Fibroblast of skin of scalp (primary cell): ENCODE measurements around the gene REL.
"Not testable (repeated sequence)": the region's sequence is repeated elsewhere in the genome, so short reads cannot be mapped to it uniquely, and the experiment has no call there.

ENCODE experiments used
- DNase-seq: peaks from one replicate; pipeline ENCODE4 v3.0.0-alpha.2; 2013

Gene REL

DNA sequence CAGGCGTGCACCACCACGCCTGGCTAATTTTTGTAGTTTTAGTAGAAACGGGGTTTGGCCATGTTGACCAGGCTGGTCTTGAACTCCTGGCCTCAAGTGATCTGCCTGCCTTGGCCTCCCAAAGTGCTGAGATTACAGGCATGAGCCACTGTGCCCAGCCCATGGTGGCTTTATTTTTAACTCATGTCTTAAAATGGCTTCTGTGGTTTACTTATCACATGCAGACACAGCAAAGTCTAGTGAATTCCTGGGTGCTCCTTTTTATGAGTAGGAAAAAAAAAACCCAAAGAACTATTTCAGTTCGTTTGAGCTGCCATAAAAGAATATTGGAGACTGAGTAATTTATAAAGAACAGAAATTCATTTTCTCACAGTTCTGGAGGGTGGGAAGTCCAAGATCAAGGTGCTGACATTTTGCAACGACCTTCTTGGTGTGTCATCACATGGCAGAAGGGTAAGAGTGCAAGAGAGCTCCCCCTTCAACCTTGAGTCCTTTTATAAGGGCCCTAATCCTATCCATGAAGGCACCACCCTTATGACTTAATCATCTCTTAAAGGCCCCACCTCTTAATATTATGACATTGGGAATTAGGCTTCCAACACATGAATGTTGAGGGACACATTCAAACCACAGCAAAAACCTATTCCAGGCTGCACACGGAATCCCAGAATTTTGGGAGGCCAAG is 12.6 kb upstream of the REL start:
- no peak for DNase-seq

DNA sequence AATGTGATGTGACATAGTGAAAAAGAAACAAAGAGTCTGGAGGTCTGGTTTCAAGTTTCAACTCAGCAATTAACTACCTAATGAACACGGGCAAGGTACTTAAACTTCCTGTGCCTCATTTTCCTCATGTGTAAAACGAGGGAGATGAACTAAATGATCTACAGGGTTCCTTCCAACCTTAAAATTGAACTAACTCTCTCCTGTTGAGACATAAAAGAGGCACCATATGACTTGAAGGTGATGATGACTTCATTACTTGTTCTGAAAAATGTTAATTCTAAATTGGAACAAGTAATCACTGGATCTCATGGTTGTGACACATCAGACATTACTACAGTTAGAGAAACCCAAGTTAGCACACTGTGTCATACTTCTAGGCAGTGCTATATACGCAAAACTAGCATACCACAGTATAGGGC is 8.9 kb upstream of the REL start:
- DNase-seq, result no peak

DNA sequence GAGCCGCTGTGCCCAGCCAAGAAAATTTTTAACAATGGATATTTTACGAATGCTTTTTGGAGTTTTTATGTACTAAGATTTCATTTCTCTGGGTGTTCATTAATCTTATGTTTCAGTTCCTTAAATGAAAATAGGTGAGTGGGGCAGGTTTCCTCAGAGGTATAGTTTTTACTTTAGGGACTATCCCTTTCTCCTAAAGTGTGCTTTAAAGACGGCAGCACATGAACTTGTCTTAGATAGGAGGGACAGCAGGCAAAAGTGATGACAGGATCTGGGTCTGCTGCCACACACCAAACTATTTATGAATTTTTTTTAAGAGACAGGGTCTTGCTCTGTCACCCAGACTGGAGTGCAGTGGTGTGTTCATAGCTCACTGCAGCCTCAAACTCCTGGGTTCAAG is 8.0 kb upstream of the REL start:
- no peak for DNase-seq

DNA sequence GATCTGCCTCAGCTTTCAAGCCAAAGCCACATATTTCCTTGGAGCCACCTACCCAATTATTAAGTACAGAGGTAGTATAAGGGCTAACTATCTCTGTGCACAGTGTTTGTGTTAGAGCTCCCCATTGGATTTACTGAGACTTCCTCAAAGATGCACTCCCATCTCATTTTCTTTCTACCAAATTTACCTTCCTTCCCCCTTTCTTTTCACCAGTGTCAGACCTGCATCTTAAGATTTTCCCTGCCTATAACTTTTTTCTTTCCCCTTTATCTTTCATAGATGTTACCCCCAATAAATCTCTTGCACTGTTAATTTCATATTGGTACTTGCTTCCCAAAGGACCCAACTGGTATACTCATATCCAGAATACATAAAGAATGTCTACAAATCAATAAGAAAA is 5.9 kb upstream of the REL start:
- no peak for DNase-seq

DNA sequence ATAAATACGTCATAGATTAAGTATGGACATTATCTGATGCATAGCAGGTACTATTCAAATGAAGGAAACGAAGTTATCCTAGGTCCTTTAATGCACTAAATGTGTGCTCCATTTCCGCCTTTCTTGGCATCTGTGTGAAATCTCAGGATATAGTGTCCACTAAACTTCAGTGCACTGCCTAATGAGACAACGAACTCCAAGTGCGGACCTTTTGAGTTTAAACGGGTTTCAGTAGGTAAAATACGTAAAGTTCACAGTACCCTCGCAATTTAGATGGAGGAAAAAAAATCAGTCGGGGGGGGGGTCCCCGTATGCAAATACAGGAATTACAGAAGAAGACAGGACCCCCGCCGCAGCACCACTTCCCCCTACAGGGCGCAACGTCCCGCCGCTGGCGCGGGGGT is 729 bp upstream of the REL start:
- no peak for DNase-seq

DNA sequence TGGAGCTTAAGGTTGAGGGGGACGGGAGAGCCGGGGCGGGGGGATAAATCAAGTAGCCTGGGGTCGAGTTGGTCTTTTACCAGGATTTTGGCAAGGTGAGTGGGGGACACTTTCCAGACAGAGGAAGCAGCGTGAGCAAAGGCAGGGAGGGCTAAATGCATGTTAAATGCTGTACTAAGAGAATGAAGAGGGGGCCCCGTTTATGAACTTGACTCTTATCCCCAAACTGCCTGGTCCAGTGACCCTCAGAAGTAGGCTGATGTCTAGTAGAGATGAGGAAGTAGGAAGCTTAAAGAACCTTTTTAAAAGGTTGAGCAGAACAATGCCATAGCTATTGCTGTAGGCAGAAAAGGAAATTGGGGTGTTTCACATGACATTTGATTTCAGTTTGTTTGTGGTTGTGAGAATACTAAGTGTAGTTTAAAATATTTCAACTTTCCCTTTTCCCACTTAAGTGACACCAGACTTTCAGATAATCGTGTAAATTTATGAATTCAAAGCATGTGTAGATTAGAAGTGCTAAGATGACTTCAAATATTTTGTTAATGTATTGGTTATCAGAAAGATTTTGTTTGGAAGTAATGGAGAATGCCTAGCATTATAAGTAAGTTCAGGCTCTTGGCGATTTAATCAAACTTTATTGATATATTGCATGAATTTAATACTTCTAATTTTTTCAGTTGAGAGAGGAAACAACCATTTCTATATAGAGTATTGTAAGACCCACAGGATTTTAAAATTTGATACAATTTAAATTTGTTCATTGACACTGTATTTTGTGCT is 1.8 kb downstream of the REL start:
- DNase-seq, result no peak

DNA sequence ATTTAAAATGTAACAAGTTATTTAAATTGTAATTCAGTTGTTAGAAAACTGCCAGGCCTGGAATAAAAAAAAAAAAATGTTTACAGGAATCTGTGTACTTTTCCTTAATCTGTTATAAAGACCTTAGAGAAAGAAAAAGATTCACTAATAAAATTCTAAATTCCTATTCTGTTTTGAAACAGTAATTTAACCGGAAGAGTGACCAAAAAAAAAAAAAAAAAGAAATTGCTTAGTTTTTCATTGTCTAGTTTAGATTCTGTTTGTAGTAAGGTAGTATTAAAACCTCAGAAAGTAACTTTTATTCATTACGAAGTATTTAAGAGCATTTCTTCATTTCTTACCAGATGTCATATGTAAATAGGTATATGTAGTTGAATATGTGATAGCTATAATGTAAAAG is 2.5 kb downstream of the REL start:
- DNase-seq, result no peak

DNA sequence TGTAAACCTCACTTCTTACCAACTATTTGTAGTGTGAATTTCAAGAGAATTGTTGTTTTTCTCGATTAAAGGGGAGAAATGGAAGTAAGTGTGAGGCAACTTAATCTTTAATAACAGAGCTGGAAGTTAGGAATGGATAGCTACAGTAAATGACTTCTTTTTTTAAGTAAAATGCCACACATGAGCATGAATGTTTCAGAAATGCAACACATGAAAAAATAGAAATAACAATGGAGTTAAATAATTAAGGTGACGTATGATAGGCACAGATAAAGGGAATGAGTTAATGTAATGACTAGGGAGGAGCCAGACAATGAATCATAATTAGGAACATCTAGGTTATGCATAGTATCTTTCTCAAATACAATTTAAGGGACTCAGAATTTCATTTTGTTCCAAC is 3.4 kb downstream of the REL start:
- DNase-seq, result no peak

DNA sequence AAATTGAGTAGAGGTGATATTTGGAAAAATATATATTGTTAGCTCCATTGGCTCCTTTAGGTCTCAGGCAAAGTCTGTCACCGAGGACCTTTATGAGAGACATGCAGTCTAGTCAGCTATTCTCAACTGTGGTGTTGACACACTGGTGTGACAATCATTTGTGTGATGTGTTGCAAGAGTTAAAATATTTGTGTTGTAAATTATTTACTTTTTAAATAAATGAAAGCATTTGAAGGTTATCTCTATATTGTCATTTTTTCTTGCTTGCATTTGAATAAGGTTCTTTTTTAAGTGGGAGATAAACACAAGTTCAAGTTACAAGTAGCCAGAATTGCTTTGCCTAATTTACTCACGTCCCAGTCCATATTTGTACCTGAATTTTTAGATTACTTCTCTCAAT is 4.3 kb downstream of the REL start:
- DNase-seq, result no peak

DNA sequence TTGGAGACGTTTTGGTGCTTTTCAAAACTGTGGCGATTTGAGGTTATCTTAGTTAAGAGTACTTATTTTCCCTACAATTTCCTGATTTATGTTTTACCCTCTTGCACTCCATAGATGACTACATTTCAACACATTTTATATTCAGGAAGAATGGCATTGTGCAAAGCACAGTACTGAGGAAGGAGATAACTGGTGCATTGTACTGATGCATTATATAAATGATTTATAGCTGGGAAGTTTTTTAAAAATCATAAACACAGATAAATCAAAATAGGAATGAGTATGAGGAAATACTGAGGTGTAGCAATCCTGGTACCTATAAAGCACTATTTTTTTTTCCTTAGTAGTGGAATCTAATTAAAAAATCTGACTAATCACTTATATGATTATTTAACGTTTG is 5.6 kb downstream of the REL start:
- DNase-seq, result no peak

DNA sequence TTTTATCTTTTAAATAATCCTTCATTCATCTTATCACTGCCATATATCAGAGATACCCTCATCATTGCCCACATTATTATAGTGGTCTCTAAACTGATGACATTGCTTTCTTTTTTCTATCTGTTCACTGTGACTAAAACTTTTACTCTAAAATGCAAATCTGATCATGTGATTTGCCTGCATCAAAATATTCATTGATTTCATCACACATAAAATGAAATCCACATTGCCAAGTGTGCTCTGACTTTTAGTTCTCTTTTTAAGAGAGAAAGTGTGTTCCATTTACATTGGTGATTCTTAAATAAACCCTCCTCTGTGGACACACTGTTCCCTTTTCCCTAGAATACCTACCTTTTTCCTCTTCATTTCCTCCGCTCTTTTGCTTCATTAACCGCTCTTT is 7.5 kb downstream of the REL start:
- no peak for DNase-seq

DNA sequence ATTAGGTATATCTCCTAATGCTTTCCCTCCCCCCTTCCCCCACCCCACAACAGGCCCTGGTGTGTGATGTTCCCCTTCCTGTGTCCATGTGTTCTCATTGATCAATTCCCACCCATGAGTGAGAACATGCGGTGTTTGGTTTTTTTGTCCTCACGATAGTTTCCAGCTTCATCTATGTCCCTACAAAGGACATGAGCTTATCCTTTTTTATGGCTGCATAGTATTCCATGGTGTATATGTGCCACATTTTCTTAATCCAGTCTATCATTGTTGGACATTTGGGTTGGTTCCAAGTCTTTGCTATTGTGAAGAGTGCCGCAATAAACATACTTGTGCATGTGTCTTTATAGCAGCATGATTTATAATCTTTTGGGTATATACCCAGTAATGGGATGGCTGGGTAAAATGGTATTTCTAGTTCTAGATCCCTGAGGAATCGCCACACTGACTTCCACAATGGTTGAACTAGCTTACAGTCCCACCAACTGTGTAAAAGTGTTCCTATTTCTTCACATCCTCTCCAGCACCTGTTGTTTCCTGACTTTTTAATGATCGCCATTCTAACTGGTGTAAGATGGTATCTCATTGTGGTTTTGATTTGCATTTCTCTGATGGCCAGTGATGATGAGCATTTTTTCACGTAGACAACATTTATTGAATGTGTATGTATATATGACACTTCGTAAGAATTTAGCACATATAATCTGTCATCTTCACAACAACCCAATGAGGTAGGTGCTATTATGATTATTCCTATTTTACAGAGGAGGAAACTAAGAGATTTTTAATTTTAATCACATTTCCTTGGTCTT is 8.4 kb downstream of the REL start:
- DNase-seq, result not testable (repeated sequence)

DNA sequence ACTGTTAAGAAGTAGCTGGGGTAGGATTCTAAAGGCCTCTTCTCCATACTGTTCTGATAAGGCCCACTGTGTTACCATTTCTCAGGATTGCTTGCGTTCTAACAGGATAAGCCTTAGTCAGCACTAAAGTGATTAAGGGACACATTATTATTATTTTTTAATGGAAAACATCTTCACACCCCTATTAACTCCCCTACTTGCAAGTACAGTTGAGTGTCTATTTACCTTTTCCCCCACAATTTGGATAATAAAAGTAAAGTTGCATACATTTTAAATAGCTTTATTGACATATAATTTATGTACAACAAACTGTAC is 9.0 kb downstream of the REL start:
- no peak for DNase-seq

DNA sequence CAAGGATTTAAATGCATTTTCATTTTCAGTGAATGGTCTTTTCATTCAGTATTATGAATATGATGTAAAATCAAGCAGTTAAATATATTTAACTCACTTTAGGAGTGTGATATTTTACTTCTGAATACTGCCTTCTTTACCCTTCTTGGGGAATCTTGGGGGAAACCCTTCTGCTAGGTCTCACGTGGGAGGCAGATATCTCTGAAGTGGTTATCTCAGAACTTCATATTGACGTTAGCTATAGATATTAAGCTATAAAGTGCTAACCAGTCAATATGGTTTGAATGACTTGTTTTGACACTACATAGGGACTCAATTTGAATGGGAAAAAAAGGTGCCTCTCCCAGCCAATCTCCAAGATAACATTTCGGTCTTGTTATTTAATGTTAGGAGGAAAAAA is 9.8 kb downstream of the REL start:
- DNase-seq, result no peak

DNA sequence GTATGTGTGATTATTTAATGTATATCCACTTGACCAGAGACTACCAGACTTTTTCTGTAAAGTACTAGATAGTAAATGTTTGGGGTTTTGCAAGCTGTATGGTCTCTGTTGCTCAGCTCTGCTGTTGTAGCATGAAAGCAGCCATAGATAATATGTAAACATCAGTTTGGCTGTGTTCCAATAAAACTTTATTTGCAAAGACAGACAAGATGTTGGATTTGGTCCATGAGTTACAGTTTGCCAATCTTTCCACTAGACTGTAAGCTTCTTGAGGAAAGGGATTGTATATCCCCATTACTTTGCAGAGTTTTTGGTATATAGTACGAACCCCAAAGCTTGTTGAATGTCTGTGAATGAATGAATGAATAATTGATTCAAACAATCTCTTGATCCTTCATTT is 17.2 kb downstream of the REL start:
- DNase-seq, result no peak

DNA sequence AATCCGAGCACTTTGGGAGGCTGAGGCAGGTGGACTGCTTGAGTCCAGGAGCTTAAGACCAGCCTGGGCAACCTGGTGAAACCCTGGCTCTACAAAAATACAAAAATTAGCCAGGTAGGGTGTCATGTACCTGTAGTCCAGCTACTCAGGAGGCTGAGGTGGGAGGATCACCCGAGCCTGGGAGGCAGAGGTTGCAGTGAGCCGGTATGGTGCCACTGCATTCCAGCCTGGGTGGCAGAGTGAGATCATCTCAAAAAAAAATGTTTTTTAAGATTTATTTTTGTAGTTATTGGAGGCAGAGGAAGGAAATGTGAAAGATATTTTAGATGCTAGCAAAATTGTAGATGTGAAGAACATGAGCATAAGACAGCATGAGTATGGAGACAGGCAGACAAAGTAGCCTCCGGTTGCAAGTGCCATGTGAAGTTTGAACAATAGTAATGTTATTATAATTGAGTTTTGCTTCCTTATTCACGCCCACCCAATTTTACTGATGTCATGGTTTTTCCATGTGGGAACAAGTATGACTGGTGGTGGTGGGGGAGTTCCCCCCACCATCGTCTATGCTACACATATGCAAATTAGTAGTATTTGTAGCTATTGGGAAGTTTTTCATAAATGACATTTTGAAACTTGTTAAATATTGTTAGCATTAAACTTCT is 18.0 kb downstream of the REL start:
- no peak for DNase-seq

DNA sequence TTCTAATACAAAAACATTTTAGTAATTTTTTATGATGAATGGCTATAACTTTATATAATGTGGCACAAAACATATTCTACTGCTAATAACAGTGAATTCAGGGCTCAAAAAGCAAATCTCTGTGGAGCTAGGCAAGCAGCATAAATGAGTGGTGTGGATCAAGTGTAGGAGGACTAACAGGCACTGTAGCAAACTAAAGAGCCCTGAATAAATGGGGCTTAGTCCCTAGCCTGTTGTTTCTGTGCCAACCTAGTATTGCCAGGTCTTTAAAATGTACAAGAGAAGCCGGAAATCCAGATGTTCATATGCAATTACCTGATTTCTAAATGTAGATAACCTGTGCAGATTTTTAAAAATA is 18.5 kb downstream of the REL start:
- DNase-seq, result no peak

DNA sequence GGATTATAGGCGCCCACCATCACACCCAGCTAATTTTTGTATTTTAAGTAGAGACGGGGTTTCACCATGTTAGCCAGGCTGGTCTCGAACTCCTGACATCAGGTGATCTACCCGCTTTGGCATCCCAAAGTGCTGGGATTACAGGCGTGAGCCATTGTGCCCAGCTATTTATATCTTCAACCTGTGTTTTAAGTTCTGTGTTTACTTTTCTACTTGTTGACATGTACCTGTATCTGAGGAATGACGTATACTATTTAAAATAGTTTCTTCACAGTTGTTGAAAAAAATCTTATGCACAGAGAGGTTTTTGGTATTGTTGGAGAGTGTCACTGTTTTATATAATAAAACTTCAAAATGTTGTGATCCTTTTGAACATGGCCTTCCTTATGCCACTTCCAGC is 19.9 kb downstream of the REL start:
- not testable (repeated sequence) for DNase-seq

DNA sequence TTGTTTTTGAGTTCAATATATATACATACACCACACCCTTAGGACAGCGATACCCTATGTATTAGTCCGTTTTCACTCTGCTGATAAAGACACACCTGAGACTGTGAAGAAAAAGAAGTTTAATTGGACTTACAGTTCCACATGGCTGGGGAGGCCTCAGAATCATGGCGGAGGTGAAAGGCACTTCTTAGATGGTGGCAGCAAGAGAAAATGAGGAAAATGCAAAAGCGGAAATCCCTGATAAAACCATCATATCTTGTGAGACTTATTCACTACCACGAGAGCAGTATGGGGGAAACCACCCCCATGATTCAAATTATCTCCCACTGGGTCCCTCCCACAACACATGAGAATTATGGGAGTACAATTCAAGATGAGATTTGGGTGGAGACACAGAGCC is 24.5 kb downstream of the REL start:
- not testable (repeated sequence) for DNase-seq

DNA sequence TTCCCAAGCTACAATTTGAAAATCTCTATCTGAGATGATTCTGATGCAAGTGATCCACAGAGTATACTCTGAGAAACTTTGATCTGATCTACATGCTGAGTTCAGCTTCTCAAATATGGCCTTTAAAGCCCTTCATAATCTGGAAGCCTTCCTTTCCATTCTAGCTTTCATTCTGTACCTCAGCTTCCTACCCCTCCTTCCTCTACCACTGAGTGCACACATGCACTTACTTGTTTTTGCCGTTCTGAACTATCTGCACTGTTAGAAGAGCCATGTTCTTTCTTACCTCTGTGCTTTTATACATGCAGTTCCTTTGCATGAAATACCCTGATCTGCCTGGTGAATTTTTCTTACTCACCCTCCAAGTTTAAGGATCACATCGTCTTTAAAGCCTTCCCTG is 25.0 kb downstream of the REL start:
- no peak for DNase-seq

DNA sequence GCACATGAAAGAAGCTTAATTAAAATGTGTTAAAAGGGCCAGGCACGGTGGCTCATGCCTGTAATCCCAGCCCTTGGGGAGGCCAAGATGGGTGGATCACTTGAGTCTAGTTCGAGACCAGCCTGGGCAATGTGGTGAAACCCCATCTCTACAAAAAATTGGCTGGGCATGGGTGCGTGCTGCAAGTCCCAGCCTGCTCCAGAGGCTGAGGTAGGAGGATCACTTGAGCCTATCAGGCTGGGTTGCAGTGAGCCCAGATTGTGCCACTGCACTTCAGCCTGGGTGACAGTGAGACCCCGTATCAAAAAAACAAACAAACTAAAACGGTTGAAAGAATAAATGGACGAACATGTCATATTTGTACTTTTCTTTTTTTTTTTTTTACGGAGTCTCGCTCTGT is 26.0 kb downstream of the REL start:
- no peak for DNase-seq

DNA sequence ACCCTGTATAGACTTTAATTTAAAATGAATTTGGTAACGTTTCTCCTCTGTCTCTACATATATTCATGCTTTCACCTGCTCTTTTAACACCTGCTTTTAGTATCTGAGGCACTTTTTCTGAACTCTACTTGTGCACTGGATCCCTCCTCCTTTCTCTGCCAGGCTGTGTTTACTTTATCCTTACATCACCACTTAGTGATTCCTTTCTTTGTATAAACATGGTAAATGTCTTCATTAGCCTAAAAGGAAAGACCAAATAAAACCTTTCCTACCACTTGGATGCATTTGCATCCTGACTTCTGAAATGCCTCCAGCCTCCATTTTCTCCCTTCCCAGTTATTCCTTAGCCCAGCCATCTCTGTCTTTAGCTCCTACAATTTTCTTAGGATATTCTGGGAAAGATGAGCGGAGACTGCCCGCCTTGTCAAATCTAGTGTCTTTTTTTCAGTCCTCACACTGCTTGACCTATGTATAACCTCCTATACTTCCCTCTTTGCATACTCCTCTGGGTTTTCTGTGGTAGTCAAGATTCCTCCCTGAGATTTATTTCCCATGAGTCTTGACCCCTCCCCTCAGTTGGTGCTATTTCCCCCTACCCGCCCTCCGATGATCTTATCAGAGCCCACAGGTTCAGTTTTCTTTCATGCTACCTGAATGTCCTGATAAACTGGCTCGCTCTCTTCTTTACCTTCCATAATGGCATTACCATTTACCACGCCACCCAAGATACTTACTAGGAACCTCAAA is 44.8 kb downstream of the REL start:
- DNase-seq, result peak; percentile 24
